Loucy (cell line): Measurements from ENCODE around the gene CCDC70.

Source experiments
- EZH2phosphoT487 ChIP-seq: fragments of 200-600 bp; IDR thresholded peaks from 2 replicates; pipeline ENCODE4 v1.6.1; 2018; ENCODE audit warnings: antibody characterized with exemption, mild to moderate bottlenecking, moderate library complexity, borderline replicate concordance
- TF ChIP-seq, protein P1 (sequence below): fragments of 200-600 bp; sonication (generic); conservative IDR thresholded peaks from 2 replicates; pipeline ENCODE4 v1.5.1; 2014; ENCODE audit warnings: mild to moderate bottlenecking, antibody characterized with exemption, low read length

DNA sequence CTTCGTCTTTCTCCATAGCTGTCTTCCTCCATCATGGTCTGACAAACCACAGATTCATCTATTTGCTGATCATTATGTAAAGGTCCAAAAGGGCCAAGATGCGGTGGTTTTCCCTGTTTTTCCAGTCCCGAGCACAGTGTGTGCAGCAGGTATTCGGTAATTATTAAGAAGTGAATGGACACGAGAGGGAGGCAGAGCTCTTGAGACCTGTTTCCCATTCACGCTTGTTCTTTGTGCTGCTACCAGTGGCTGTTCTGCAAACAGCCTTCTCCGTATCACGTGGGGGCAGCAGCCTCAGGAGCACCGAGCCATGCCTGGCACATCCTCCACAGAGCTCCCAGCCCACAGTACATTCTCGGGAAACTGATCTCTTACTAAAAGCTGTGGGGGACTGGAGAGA, 50.3 kb downstream of the CCDC70 start:
- TF ChIP-seq EZH2phosphoT487, result no peak
- TF ChIP-seq, protein P1, sequence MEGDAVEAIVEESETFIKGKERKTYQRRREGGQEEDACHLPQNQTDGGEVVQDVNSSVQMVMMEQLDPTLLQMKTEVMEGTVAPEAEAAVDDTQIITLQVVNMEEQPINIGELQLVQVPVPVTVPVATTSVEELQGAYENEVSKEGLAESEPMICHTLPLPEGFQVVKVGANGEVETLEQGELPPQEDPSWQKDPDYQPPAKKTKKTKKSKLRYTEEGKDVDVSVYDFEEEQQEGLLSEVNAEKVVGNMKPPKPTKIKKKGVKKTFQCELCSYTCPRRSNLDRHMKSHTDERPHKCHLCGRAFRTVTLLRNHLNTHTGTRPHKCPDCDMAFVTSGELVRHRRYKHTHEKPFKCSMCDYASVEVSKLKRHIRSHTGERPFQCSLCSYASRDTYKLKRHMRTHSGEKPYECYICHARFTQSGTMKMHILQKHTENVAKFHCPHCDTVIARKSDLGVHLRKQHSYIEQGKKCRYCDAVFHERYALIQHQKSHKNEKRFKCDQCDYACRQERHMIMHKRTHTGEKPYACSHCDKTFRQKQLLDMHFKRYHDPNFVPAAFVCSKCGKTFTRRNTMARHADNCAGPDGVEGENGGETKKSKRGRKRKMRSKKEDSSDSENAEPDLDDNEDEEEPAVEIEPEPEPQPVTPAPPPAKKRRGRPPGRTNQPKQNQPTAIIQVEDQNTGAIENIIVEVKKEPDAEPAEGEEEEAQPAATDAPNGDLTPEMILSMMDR, result no peak
